HG02798 (cell line): ENCODE measurements around the gene TOX2.

Source experiments
- ATAC-seq: cut with Tn5 transposase; IDR thresholded peaks from one replicate; pipeline ENCODE4 v1.9.1; 2021; ENCODE audit warnings: mild to moderate bottlenecking; ENCODE audit not compliant: unreplicated experiment, poor library complexity

TOX2 gene

DNA sequence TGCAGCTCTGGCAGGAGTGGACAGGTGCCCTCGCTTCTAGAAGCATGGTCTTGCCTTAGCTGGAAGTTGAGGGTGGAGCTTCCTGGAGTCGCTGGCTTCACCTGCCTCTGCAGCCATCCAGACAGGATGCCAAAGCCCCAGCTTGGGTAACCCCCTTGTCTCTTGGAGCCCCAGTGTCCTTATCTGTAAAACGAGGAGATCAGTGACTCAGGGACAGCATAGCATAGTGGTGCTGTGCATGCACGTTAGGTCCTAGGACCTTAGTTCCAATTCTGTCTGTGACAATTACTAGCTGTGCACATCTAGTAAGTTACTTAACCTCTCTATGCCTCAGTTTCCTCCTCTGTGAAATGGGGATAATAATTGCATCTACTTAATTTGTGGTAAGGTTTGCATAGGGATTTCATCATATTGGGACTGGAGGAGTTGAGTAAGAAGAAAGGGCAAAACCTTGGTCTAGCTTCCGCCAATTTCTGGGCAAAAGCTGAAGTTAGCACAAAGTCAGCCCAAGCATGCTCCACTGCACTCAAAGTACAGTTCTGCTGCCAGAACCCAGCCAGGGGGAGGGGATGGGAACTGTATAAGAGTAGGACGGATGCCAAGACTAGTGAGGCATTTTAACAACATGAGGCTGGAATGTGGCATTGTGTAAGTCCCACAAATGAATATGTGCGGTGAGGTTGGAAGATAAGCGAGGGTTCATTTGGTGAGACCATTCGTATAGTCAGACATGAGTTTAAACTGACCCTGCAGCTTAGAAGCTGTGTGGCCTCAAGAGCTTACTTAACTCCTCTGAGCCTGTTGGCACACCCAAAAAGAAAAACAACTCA, 24.5 kb downstream of the TOX2 start:
- no peak for ATAC-seq

DNA sequence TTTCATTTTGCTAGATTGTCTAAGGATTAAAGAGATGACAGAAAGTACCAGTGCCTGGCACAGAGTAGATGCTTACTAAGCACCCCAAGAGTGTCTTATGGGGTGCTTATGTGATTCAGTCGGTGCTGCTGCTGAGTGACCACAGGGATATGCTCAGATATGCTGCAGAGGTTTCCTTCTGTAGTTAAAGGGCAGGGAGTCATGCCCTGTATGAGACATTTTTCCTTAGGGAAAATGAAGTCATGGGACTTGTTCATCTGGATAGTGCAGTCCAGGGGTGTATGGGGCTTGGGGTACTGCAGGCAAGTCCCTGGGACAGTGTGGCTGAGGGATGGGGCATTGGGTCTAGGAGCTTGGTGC, 25.1 kb downstream of the TOX2 start:
- ATAC-seq: no peak

DNA sequence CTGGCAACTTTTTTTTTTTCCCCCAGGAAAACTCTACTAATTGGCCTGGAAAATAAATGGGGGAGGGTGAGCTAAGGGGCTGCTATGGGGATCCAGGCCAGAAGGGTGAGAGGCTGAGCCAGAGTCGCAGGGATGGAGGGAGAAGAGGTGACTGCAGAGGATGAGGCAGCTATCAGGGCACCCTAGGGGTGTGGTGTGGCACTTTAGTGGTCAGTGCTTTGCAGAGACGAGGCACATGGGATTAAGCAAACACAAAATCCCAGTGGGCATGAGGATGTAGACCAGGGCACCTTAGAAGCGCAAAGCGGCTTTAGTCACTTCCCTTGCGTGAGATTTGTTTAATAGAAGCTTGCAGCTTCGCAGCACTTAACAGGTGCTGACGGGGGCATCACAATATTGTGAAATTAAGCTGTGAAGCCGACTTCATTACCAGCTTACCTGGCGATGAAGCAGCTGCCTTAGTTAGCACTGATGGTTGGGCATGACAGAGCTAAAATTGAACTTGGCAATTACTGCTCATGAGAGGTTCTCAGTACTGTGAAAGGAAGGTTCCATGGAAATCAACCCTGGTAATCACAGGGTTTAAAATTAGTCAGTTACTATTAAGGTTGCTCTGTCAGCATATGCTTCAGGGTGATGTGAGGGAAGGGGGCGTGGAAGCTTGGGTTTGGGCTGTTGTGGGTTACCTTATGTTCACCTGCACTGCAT, 26.0 kb downstream of the TOX2 start:
- ATAC-seq: no peak

DNA sequence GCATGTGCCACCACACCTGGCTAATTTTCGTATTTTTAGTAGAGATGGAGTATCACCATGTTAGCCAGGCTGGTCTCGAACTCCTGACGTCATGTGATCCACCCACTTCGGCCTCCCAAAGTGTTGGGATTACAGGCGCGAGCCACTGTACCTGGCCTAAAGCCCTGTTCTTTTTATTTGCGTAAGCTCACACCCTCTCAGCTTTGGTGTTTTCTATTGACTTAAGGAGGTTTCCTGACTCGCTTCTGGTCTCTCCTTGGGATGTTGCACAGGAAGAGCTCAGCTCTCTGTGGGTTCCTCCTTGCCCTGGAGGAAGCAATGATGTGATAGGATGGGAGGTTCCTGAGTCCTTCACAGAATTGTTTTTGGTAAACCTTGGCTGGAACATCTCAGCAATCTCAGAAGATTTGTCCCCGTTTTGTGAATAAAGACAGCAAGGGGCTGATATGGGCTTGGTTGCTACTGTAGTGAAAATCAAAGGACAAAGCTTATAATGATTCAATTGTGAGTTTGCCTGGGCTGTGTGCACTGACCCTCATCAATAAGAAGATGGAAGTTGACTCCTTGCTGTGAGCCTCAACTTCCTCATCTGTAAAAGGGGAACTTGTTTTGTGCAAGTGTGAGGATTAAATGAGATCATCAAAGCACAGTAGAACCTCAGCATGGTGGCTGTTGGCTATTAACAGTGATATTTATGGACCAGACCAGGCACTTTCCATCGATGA, 27.0 kb downstream of the TOX2 start:
- ATAC-seq: no peak

DNA sequence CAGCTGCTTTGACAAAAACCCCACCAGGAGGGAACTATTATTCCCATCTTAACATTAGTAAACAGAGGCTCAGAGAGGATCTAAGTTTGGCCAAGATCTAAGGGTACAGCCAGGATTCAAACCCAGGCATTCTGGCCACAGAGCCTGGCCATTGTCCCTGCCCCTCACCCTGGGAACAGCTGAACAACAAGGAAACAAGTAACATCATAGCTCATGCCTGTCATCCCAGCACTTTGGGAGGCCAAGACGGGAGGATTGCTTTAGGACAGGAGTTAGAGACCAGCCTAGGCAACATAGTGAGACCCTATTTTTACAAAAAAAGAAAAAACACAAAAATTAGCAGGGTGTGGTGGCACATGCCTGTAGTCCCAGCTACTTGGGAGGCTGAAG, 27.5 kb downstream of the TOX2 start:
- no peak for ATAC-seq

DNA sequence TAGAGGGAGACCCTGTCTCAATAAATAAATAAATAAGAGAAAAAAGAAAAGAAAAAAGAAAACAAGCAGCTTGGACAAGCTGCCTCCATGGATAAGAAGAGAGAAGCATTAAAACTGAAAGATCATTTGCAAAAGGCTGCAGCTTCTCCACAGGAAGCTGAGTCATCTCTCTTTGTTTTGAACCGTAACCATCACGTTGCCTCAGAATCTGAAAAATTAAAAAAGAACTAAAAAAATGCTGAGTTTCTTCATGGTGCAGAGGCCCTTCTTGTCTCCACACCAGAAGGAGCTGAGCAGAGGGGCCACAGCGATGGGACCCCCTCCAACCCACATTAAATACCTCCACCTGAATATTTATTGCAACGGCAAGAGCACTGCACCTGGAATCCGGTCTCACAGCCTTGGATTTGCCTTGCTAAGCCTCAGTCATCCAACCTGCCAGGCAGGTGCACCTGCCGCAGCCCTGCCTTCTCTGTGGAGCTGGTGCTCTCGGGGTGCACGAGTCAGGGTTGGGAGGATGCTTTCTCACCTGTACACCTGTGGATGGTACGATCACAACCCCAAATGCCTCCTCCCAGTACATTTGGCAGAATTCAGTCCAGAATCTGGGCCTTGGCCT, 28.1 kb downstream of the TOX2 start:
- no peak for ATAC-seq

DNA sequence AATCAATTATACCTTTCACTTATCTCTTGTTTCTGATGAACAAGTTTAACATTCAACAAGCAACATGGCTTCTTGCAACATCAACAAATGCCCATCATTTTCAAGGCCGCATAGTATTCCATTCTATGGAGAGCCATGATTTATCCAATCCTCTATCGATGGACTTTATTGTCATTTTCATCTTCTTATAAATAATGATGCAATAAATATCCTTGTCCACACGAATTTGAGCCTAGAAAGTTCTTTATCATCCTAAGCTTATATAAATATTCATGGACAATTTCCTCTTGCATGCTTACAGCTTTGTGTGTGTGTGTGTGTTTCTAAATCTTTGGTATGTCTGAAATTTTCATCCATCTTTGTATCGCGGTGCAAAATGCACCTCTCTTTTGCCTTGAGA, 29.1 kb downstream of the TOX2 start:
- no peak for ATAC-seq

DNA sequence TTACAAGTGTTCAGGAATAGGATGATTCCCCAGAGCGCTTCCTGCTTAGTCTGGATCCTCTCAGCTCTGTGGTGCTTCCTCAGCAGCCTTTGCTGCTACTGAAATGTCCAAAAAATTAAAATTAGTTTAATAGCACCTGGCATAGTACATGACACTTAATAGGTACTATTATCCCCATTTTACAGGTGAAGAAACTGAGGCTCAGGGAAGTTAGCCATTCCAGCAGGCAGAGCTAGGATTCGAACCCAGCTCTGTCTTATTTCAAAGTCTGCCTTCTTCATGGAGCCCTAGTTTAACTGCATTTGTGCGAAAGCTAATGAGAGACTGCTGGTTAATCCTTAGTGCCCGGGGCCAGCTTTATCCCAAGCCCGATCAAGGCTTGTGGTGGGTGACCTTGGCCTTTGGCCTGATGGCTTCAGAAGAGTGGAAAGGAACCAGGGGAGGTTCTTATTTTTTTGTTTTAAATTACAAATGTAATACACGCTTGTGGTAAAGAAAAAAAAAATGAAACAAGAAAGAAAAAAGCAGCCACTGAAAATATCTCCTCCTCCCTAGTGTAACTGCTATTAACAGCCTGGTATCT, 30.1 kb downstream of the TOX2 start:
- ATAC-seq: no peak

DNA sequence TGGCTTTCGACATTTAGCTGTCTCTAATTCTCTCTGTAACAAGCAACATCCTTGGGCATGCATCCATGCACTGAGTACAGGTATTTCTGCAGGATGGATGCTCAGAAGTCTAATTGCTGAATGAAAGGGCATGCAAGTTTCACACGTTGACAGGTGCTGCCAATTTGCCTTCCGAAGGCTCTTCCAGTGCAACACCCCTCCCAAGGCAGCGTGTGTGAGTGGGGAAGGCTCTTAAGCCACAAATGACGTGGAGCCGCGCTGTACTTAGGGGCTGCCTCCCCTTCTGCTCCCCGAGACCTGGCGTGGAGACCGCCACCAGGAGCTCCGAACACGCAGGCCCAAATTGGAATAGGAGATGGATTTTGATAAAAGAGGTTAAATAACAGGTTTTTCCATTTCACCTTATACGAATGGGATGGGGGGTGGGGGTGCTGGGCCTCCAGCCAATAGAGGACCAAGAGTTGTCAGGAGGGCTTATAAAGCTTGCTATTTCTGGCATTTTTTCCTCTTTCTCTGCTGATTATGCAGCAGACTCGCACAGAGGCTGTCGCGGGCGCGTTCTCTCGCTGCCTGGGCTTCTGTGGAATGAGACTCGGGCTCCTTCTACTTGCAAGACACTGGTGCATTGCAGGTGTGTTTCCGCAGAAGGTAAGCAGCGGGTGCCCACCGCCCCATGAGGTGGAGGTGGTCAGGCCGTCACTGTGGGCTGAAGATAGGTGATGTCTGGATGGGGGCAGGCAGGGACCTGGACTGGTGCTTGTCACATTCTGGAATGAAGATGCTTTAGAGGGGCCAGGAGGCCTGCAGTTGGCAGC, 30.9 kb downstream of the TOX2 start:
- ATAC-seq: no peak

DNA sequence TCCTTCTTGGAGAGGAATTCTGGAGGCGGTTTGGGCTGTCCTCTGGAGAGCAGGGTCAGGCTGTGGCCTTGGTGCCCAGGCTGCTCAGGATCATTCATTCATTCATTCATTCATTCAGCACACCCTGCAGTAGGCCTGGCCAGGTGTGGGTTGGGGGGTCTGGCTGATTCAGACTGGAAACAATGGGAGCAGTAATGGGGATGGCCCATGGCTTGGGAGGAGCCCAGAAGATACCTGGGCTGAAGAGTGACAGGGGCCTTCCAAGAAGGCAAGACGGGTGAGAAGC, 31.5 kb downstream of the TOX2 start:
- ATAC-seq: no peak

DNA sequence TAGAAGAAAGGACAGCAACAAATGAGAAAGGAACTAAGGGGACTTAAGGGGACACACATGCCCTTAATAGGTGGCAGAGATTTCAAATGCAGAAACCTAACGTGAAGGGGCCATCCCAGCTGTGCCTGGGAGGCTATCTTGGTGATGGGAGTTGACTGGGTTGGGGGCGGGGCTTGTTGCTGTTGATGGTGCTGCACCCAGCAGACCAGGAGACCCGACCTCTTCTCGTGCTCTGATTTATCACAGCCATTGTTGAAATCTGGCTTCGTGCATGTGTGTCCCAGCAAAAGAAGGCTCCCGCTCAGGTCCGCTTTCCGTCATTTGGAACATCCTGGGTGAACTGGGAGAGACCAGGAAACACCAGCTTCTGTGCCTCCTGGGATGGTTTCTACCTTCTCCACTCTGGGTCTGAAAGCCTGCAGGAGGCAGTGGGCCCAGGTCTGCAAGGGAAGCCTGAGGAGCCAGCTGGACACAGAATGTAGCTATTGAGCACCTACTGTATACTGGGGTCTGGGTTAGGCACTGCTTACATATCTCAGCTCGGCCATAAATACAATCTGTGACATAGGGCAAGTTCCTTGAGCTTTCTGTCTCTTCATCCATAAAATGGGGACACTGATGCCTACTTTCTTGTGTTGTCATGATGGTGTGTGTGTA, 32.1 kb downstream of the TOX2 start:
- no peak for ATAC-seq

DNA sequence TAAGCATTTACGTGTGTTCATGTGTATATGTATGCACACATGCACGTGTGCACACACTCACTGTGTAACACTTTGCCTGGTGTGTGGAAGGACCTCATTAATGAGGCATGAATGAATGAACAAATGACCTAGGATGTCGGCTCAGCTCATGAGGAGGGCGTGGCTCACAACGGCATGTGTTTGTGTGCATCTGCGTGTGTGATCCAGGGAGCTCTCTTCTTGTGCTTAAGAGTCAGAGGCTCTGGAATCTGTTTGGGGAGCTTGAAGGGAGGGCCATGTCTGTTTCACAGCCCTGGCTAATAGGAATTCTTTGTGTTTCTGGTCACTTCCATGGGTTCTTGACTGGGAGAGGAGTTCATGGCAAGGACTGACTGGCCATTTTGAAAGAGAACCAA, 32.7 kb downstream of the TOX2 start:
- no peak for ATAC-seq

DNA sequence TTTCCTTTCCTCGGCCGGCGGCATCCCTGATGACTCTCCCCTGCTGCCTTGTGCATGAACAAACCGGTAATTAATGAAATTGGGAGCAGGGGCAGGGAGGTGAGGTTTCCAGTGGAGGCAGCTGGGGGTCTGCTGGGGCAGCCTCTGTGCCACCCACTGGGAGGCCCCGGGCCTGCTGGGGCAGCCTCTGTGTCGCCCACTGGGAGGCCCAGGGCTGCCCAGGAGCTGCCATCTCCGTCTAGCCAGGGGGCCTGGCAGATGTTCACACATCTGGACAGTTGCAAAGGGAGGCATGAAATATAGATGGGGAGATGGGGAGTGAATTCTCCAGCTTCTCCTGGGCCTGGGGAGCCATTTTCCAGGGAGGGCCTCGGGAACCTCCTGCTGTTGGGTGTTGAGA, 33.8 kb downstream of the TOX2 start:
- ATAC-seq: no peak

DNA sequence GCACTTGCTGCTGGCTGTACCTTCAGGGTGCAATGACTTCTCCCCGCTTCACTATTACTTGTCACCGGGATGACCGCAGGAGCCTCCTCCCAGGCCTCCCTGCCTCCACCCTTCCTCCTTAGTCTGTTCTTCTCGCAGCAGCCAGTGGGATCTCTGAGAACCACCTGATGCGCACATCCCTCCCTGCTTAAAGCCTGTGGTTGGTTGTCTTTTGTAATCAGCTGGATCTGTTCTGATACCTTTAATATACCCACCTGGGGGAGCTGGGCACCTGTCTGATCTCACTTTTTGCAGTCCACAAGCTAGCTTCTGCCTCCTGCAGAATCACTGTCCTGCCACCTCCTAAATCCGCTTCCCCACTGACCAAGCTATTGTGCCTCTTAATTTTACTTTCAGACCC, 34.6 kb downstream of the TOX2 start:
- ATAC-seq: no peak

DNA sequence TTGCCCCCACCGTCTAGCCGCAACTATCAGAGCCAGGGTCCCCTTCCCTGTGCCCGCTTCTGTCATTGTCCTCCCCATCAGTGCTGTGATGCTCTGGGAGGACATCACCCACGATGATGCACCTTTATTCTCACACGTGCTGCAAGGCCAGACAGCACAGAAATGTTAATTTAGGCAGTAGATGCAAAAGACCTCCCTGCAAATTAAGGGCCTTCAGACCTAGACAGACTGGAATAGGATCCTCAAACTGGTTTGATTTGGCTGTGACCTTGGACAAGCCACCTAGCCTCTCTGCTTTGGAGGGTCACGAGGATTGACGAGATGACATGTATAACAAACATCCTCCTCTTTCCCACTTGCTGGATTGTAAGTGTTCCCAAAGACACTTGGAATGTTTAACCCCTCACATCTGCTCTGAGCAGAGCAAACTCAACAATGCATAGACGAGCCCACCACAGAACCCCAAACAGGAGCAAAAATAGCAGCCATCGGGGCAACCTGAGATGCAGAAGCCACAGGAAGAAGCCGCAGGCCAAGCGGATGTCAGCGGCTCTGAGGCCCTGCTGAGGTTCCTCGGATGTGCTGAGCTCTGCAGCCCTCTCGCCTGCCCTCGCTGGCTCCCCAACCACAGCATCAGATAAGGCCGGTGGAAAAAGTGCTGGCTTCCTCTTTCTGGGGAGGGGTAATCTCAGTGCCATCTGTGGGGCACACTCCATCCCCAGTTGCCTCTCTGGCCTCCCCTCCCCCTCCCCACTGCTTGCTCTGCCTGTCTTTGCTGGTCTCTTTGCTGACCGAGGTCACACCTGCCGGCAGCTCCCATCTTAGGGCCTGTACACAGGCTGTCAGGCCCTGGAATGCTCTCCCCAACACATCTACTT, 35.3 kb downstream of the TOX2 start:
- peak; percentile 74 for ATAC-seq

DNA sequence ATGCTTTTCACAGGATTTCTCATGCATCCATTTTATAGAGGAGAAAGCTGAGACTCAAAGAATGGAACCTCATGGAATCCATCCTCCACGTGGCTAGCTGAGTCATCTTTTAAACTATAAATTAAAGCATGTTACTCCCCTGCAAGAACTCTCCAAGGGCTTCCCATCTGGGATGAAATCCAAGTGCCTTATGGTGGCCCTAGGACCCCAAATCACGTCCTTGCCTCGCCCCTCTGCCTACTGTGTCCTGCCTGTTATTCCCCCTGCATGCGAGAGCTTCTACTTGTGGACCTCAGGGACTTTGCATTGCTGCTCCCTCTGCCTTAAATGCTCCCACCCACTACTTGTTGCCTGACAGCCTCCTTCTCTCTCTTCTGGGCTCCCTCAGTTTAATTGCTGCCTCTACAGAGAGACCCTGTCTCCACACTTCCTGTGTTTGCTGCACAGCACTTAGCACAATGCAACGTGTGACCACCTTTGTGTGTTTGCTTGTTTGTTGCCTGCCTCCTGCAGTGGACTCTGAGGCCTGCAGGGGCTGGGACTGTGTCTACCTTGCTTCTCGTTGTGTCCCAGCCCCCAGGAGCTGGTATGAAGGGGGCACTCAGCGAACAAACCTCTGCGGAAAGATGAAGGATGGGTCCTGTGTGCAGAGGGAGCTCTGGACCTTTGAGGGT, 39.4 kb downstream of the TOX2 start:
- no peak for ATAC-seq

DNA sequence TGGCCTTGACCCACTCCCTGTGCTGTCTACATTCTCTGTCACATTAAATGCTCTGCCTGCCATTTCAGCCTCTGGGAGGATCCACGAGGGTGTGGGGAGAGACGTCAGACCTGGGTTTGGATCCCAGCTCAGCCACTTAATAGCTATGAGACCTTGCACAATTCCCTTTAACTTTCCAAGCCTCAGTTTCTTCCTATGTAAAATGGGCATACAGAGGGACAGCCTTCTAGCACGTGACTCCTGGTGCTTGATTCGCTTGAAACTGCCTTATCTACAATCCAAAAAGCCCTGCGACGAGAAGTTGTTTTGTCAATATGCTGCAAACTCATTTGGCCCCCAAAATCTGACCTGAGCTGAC, 40.0 kb downstream of the TOX2 start:
- no peak for ATAC-seq

DNA sequence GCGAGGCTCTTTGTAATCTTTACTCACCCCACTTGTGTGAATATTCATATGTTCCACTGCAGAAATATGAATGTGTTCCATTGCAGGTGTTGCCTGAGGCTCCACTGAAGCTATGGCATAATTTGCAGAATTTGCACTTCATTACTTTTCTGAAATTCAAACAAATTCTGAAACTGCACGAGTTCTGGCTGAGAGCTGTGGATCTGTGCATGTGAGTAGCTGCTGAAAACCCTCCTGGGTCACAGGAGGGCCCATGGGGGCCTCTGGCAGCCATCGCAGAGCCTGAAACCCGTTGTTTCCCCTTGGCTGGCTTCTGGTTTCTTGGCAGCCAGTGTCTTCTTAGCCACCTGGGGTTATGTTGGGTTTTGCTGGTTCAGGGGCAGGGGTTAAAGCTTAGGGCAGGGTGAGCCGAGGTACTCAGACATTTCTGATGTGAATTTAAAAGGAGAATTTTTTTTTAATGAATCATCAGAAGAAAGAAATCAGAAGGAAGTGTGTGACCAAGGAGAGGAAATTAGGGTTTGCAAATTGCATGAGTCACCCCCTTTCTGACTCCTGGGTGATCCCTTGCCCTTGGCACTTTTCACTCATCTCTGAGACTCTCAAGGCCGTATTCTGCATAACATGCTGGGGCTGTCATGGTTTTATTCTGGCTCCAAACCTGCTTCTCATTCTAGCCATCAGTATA, 40.6 kb downstream of the TOX2 start:
- peak; percentile 69 for ATAC-seq
